Measurements from ENCODE around the gene CSTF2. TPM values are rescaled to one million over a fixed set of nuclear protein-coding genes. Genes with fewer than 3 reads are reported as not detected.

The CSTF2 gene
- total and polyA plus RNA-seq, 10 of the 15 experiments (the other 5 are each of a cell fraction or from before 2014, with no cell fraction given): 7.7 to 66.6 (median 35.8) TPM

GRCh38 chrX:100830143-100830542 is 10.0 kb downstream of the CSTF2 start (continued):
- TF ChIP-seq CUX1 (IDR thresholded peaks at IDR 0.05; ENCODE audit: insufficient replicate concordance, low read depth, low read length): no peak
- no peak for TF ChIP-seq PKNOX1 (IDR thresholded peaks at IDR 0.05)
- no peak for TF ChIP-seq RELB (IDR thresholded peaks at IDR 0.05; ENCODE audit: low read depth)
- TF ChIP-seq MEF2A (IDR thresholded peaks at IDR 0.05; ENCODE audit: insufficient read depth, low read depth, low read length): peak; percentile 84
- TF ChIP-seq LARP7 (IDR thresholded peaks at IDR 0.05): no peak
- TF ChIP-seq IKZF2 (IDR thresholded peaks at IDR 0.05): 0 out of 4 replicates have a peak, but pooled peaks of 1 of the 2 experiments have one; percentile 5
- no peak for TF ChIP-seq SMARCA5 (IDR thresholded peaks at IDR 0.05)
- TF ChIP-seq ZNF384 (IDR thresholded peaks at IDR 0.05; ENCODE audit: borderline replicate concordance, low read depth, low read length): no peak
- no peak for TF ChIP-seq KDM1A (IDR thresholded peaks at IDR 0.05; ENCODE audit: borderline replicate concordance)
- TF ChIP-seq PML (IDR thresholded peaks at IDR 0.05; ENCODE audit: low read length): peak; percentile 54; the same call in 1 of the 2 replicates
- TF ChIP-seq JUNB (IDR thresholded peaks at IDR 0.05): peak; percentile 52
- TF ChIP-seq NFIC (IDR thresholded peaks at IDR 0.05; ENCODE audit: low read depth, low read length): peak; percentile 78
- no peak for TF ChIP-seq MEF2B (IDR thresholded peaks at IDR 0.05; ENCODE audit: partially characterized antibody, poor library complexity, severe bottlenecking)
- no peak for TF ChIP-seq MTA3 (IDR thresholded peaks at IDR 0.05; ENCODE audit: borderline replicate concordance, low read length)
- TF ChIP-seq E2F8 (IDR thresholded peaks at IDR 0.05; ENCODE audit: low read depth, partially characterized antibody): no peak
- TF ChIP-seq RCOR1 (conservative IDR thresholded peaks at IDR 0.05; ENCODE audit: low read depth, low read length): no peak
- no peak for TF ChIP-seq E2F4 (IDR thresholded peaks at IDR 0.05; ENCODE audit: low read depth, low read length)
- peak; percentile 62; the same call in 1 of the 2 replicates for TF ChIP-seq FOXM1 (IDR thresholded peaks at IDR 0.05; ENCODE audit: low read depth, low read length)
- TF ChIP-seq TCF12 (IDR thresholded peaks at IDR 0.05; ENCODE audit: low read depth, low read length): no peak
